VCaP (cell line): ENCODE measurements around the gene PCED1B.

Experiments used
- H3K27ac ChIP-seq: fragments of 450-650 bp; 2 replicates; pipeline ENCODE4 v1.5.1; 2017
- TF ChIP-seq, protein P1 (sequence below): fragments of 450-650 bp; conservative IDR thresholded peaks from 2 replicates; pipeline ENCODE4 v1.5.1; 2017; ENCODE audit warnings: mild to moderate bottlenecking, moderate library complexity

The PCED1B gene, protein sequence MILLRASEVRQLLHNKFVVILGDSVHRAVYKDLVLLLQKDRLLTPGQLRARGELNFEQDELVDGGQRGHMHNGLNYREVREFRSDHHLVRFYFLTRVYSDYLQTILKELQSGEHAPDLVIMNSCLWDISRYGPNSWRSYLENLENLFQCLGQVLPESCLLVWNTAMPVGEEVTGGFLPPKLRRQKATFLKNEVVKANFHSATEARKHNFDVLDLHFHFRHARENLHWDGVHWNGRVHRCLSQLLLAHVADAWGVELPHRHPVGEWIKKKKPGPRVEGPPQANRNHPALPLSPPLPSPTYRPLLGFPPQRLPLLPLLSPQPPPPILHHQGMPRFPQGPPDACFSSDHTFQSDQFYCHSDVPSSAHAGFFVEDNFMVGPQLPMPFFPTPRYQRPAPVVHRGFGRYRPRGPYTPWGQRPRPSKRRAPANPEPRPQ

DNA sequence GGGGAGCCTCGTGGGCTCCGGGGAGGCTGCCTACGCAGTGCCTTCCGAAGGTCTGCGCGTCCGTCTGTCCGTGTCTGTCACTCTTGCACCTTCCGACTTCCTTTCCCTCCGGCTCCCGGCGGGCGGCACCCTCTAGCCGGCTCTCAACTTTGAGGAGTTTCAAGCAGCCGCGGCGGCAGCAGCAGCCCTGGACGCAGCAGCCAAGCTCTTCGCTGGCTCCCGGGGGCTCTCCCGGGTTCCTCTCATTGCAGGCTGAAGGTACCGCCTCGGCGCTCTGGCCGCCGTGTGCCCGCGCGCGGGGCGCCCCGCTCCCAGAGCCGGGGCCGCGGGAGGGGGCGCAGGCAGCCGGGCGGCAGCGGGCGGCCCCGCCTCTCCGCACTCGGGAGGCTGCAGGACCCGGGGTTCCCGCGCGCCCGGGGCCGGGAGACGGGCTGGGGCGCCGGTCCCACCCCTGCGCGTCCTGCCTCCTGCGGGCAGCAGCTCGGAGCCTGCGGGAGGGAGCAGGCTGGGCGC lies at the start of gene PCED1B, which contains the start of gene AMIGO2:
PCED1B (plus strand) TSS at position 154 of the 513 bp plus-strand sequence. CDS start 155,443 bp downstream, outside the sequence.
AMIGO2 (minus strand) TSS at position 492 of the 513 bp plus-strand sequence. CDS start 957 bp downstream, outside the sequence.
- peak within 1 kb of the TSS; percentile 73 for H3K27ac ChIP-seq
- TF ChIP-seq, protein P1, sequence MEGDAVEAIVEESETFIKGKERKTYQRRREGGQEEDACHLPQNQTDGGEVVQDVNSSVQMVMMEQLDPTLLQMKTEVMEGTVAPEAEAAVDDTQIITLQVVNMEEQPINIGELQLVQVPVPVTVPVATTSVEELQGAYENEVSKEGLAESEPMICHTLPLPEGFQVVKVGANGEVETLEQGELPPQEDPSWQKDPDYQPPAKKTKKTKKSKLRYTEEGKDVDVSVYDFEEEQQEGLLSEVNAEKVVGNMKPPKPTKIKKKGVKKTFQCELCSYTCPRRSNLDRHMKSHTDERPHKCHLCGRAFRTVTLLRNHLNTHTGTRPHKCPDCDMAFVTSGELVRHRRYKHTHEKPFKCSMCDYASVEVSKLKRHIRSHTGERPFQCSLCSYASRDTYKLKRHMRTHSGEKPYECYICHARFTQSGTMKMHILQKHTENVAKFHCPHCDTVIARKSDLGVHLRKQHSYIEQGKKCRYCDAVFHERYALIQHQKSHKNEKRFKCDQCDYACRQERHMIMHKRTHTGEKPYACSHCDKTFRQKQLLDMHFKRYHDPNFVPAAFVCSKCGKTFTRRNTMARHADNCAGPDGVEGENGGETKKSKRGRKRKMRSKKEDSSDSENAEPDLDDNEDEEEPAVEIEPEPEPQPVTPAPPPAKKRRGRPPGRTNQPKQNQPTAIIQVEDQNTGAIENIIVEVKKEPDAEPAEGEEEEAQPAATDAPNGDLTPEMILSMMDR, result peak; percentile 73

DNA sequence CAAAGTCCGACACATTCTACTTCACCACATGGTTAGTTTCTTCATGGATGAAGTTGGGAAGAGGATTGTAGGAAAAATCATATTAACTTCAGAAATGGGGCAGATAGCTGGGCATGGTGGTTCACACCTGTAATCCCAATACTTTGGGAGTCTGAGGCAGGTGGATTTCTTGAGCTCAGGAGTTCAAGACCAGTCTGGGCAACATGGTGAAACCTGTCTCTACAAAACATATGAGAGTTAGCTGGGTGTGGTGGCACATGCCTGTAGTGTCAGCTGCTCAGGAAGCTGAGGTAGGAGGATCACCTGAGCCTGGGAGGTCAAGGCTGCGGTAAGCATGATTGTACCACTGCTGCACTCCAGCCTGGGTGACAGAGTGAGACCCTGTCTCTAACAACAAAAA lies 49.5 kb upstream of the PCED1B start:
- no peak overlapping the region for H3K27ac ChIP-seq
- TF ChIP-seq, protein P1, result no peak

DNA sequence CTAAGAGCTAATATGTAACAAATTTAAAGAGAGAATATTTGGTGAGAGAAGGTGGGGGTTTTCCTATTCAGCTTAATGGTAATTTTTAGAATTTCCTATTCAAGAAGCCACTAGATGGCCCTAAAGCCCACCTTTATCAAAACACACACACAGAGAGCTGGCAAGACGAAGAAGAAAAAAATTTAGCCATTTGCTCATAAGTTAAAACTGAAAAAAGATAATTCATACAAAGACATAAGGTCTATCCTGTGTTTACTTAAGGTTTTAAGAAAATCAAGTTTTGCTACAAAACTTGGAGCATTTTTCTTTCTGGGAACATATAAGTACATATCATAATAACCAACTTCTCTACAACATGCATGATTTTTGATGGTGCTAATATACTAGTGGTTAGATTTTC lies 46.8 kb upstream of the PCED1B start:
- peak overlapping the region; percentile 91 for H3K27ac ChIP-seq
- TF ChIP-seq, protein P1, result peak; percentile 76

DNA sequence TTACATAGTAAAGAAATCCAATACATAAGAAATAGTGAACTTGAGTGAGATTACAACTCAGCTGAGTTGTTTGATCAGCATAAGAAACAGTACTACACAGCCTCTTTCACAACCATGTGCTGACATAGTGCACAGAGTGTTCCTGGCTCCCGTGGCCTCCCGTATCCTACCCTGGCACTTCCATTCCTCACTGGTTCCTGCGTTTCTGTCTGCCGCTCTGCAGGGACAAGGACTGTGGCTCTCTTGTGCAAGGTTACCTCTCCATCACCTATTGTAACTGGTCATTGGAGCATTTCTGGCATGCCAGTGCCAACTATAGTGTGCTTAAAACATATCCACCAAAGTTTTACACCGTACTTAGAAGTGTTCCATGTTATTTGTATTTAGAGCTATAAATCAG lies 46.3 kb upstream of the PCED1B start:
- TF ChIP-seq, protein P1, result no peak
- peak overlapping the region; percentile 91 for H3K27ac ChIP-seq

DNA sequence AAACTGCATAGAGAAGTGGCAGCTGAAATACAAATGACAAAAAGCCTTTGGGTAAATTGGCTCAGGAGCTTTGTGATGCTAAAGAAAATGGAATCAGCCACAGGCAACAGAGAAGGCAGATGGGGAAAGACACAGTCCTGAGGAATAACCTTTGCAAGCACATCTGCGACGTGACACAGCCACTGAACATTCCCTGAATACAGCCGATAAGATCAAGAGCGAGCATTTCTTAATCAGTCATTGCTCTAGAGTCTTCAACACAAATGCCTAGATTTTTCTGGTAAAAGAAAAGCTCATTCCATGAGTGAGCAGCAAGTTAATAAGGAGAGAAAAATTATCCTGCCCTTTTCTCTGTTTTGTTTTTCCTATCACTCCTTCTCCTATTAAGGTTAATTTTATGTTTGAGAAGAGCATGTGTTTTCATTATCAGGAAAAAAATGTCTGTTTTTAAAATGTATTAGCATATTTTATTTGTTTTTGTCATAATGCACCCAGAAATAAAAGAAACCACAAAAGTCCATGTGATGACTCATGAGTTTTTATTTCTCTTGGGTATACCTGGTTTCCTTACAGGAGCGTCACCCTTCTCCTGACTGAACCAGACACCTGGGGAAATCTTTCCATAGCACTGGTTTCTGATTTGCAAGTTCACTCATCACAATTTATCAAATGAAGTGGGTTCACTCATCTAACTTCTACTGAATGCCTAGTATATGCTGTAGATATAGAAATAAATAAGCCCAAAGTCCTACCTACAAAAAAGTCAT lies 45.4 kb upstream of the PCED1B start:
- peak overlapping the region; percentile 91 for H3K27ac ChIP-seq
- TF ChIP-seq, protein P1, result no peak

DNA sequence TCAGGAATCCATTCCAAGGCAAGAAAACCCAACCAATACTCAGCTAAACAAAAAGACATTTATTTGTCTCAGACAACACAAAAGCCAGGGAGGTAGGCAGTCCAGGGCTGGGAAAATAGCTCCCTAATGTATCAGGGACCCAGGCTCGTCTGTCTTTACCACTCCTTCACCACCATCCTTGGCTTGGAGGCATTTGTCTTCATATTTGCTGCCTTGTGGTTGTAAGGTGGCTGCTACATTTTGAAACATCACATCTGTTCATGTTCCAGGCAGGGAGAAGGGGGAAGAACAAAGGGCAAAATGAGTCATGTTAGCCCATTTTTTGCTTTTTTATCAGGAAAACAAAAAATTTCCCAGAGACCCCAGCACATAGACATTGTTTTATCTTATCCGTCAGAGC lies 44.8 kb upstream of the PCED1B start:
- H3K27ac ChIP-seq, result peak overlapping the region; percentile 91; the same call in 1 of the 2 replicates

More for the DNA sequence above, 44.8 kb upstream of the PCED1B start:
- TF ChIP-seq, protein P1, result no peak
